ENCODE measurements around the gene CSRNP3. TPM values are rescaled to one million over a fixed set of nuclear protein-coding genes. Genes with fewer than 3 reads are reported as not detected.

The CSRNP3 gene
- total RNA-seq, 1 donor from 2014 or later, result 4.0 TPM

GRCh38 chr2:165674780-165675179, 205.3 kb downstream of the CSRNP3 start:
- TF ChIP-seq CTCF (IDR thresholded peaks at IDR 0.05; ENCODE audit: borderline replicate concordance), result no peak
- H3K27me3 ChIP-seq (ENCODE audit: low read depth), result no peaks in the 10 kb centered on the region
- intact Hi-C loops (cut with micrococcal nuclease), result no loop called here
- no peak overlapping the region for H3K4me3 ChIP-seq
- H3K27ac ChIP-seq (replicated peaks), result no peak overlapping the region
- DNase-seq, result no peak
- H3K4me1 ChIP-seq, result peaks cover 9% of the 10 kb centered on the region
- peaks cover 16% of the 10 kb centered on the region for H3K36me3 ChIP-seq
- no peaks in the 10 kb centered on the region for H3K9me3 ChIP-seq (replicated peaks)

- no peak overlapping the region for H3K4me3 ChIP-seq
- intact Hi-C loops (cut with micrococcal nuclease), result no loop called here
Measured at GRCh38 chr2:165675551-165675968, 206.1 kb downstream of the CSRNP3 start.

GRCh38 chr2:165678882-165679281, 209.4 kb downstream of the CSRNP3 start:
- intact Hi-C loops (cut with micrococcal nuclease), result no loop called here

More at GRCh38 chr2:165675551-165675968, 206.1 kb downstream of the CSRNP3 start:
- TF ChIP-seq CTCF (IDR thresholded peaks at IDR 0.05; ENCODE audit: borderline replicate concordance), result no peak
- no peak overlapping the region for H3K27ac ChIP-seq (replicated peaks)
- no peaks in the 10 kb centered on the region for H3K27me3 ChIP-seq (ENCODE audit: low read depth)
- H3K9me3 ChIP-seq (replicated peaks), result no peaks in the 10 kb centered on the region
- no peak for DNase-seq
- peaks cover 16% of the 10 kb centered on the region for H3K36me3 ChIP-seq
- H3K4me1 ChIP-seq, result peaks cover 9% of the 10 kb centered on the region

GRCh38 chr2:165679621-165680020, 210.1 kb downstream of the CSRNP3 start:
- H3K36me3 ChIP-seq, result peaks cover 16% of the 10 kb centered on the region
- DNase-seq, result no peak
- H3K9me3 ChIP-seq (replicated peaks), result no peaks in the 10 kb centered on the region
- H3K27me3 ChIP-seq (ENCODE audit: low read depth), result no peaks in the 10 kb centered on the region
- H3K4me3 ChIP-seq, result no peak overlapping the region
- intact Hi-C loops (cut with micrococcal nuclease), result no loop called here
- TF ChIP-seq CTCF (IDR thresholded peaks at IDR 0.05; ENCODE audit: borderline replicate concordance), result no peak
- no peak overlapping the region for H3K27ac ChIP-seq (replicated peaks)
- H3K4me1 ChIP-seq, result peaks cover 31% of the 10 kb centered on the region

More at GRCh38 chr2:165678882-165679281, 209.4 kb downstream of the CSRNP3 start:
- no peak for TF ChIP-seq CTCF (IDR thresholded peaks at IDR 0.05; ENCODE audit: borderline replicate concordance)
- no peak overlapping the region for H3K27ac ChIP-seq (replicated peaks)
- no peaks in the 10 kb centered on the region for H3K27me3 ChIP-seq (ENCODE audit: low read depth)
- peaks cover 31% of the 10 kb centered on the region for H3K4me1 ChIP-seq
- DNase-seq, result no peak
- peaks cover 16% of the 10 kb centered on the region for H3K36me3 ChIP-seq
- H3K4me3 ChIP-seq, result no peak overlapping the region
- H3K9me3 ChIP-seq (replicated peaks), result no peaks in the 10 kb centered on the region

- H3K27ac ChIP-seq (replicated peaks), result peak overlapping the region; percentile 73
- intact Hi-C loops (cut with micrococcal nuclease), result no loop called here
Measured at GRCh38 chr2:165681841-165682240, 212.3 kb downstream of the CSRNP3 start.

More at GRCh38 chr2:165681841-165682240, 212.3 kb downstream of the CSRNP3 start:
- peaks cover 11% of the 10 kb centered on the region for H3K36me3 ChIP-seq
- H3K4me1 ChIP-seq, result peaks cover 22% of the 10 kb centered on the region
- no peak for TF ChIP-seq CTCF (IDR thresholded peaks at IDR 0.05; ENCODE audit: borderline replicate concordance)
- H3K27me3 ChIP-seq (ENCODE audit: low read depth), result no peaks in the 10 kb centered on the region
- H3K4me3 ChIP-seq, result no peak overlapping the region
- DNase-seq, result no peak
- no peaks in the 10 kb centered on the region for H3K9me3 ChIP-seq (replicated peaks)
